GM06990 (cell line): ENCODE results near the gene URM1.

Experiments
- DNase-seq: peaks from one replicate; pipeline ENCODE4 v3.0.0-alpha.2; 2011; ENCODE audit not compliant: insufficient read length; ENCODE audit errors: extremely low read depth
- H3K27me3 ChIP-seq: replicated peaks from 2 replicates; pipeline ENCODE4 v1.6.0; 2011; ENCODE audit warnings: low read length; ENCODE audit not compliant: control insufficient read depth, insufficient read depth
- H3K36me3 ChIP-seq: 2 replicates; pipeline ENCODE4 v1.5.1; 2011; ENCODE audit warnings: low read length; ENCODE audit not compliant: control insufficient read depth, insufficient read depth
- H3K4me3 ChIP-seq: replicated peaks from 2 replicates; pipeline ENCODE4 v1.5.1; 2011; ENCODE audit warnings: low read depth, mild to moderate bottlenecking, control low read depth, low read length
- CTCF ChIP-seq: IDR thresholded peaks from 2 replicates; pipeline ENCODE4 v1.5.1; 2011; ENCODE audit warnings: low read length, control low read depth, mild to moderate bottlenecking, inconsistent platforms; ENCODE audit not compliant: insufficient read depth, poor library complexity, severe bottlenecking

The URM1 gene

GRCh38 chr9:128429513-128430086, 58.4 kb downstream of the URM1 start:
- no peak overlapping the region for H3K4me3 ChIP-seq
- no peak for DNase-seq
- no peaks in the 10 kb centered on the region for H3K36me3 ChIP-seq
- no peak for TF ChIP-seq CTCF
- no peaks in the 10 kb centered on the region for H3K27me3 ChIP-seq

- TF ChIP-seq CTCF = no peak
- Histone ChIP-seq H3K27me3 (no peaks in the 10 kb centered on the region), H3K4me3 (no peak overlapping the region), H3K36me3 (no peaks in the 10 kb centered on the region)
- no peak for DNase-seq
Measured at GRCh38 chr9:128431207-128431606, 60.0 kb downstream of the URM1 start.

GRCh38 chr9:128434340-128434739, 63.2 kb downstream of the URM1 start:
- no peak for DNase-seq
- Histone ChIP-seq H3K4me3 (no peak overlapping the region), H3K36me3 (no peaks in the 10 kb centered on the region), H3K27me3 (no peaks in the 10 kb centered on the region)
- TF ChIP-seq CTCF = no peak

- H3K36me3 ChIP-seq = no peaks in the 10 kb centered on the region
- no peak overlapping the region for H3K4me3 ChIP-seq
- H3K27me3 ChIP-seq = no peaks in the 10 kb centered on the region
- TF ChIP-seq CTCF = no peak
- no peak for DNase-seq
Measured at GRCh38 chr9:128435611-128436010, 64.4 kb downstream of the URM1 start.

- Histone ChIP-seq H3K27me3 (no peaks in the 10 kb centered on the region), H3K36me3 (no peaks in the 10 kb centered on the region), H3K4me3 (no peak overlapping the region)
- TF ChIP-seq CTCF = peak; percentile 98
- peak; percentile 56 for DNase-seq
Measured at GRCh38 chr9:128438343-128439109, 67.4 kb downstream of the URM1 start.
